GM23338 (cell line): Measurements from ENCODE around the gene STRBP. TPM values are rescaled to one million over a fixed set of nuclear protein-coding genes. Genes with fewer than 3 reads are reported as not detected.

ENCODE experiments used
- ATAC-seq: fragments of 200-7000 bp; cut with Tn5 transposase; 3 replicates; pipeline ENCODE4 v1.9.1; 2020
- DNase-seq: peaks from one replicate; pipeline ENCODE4 v3.0.0-alpha.2; 2015; ENCODE audit warnings: low spot score
- H2AFZ ChIP-seq: fragments of 200-600 bp; sonication (generic); 2 replicates; pipeline ENCODE4 v1.8.0; 2016; ENCODE audit warnings: antibody characterized with exemption, mild to moderate bottlenecking, moderate library complexity
- H3F3A ChIP-seq: fragments of 200-600 bp; sonication (generic); replicated peaks from 2 replicates; pipeline ENCODE4 v1.8.0; 2017; ENCODE audit warnings: antibody characterized with exemption, mixed run types, low read depth
- H3K27ac ChIP-seq: fragments of 200-600 bp; sonication (generic); 2 replicates; pipeline ENCODE4 v1.6.1; 2016; ENCODE audit warnings: low read depth
- H3K27me3 ChIP-seq: fragments of 200-600 bp; sonication (generic); 2 replicates; pipeline ENCODE4 v1.8.0; 2016; ENCODE audit warnings: mild to moderate bottlenecking, mixed run types, moderate library complexity; ENCODE audit not compliant: insufficient read depth
- H3K36me3 ChIP-seq: fragments of 200-600 bp; sonication (generic); 2 replicates; pipeline ENCODE4 v1.8.0; 2016; ENCODE audit warnings: mild to moderate bottlenecking; ENCODE audit not compliant: insufficient read depth
- H3K4me1 ChIP-seq: fragments of 200-600 bp; sonication (generic); 2 replicates; pipeline ENCODE4 v1.8.0; 2016; ENCODE audit warnings: mild to moderate bottlenecking, moderate library complexity; ENCODE audit not compliant: insufficient read depth
- H3K4me2 ChIP-seq: fragments of 200-600 bp; sonication (generic); 2 replicates; pipeline ENCODE4 v1.7.1; 2017; ENCODE audit warnings: mixed run types
- H3K4me3 ChIP-seq: fragments of 200-600 bp; sonication (generic); 2 replicates; pipeline ENCODE4 v1.6.1; 2016; ENCODE audit warnings: mixed run types
- H3K79me2 ChIP-seq: fragments of 200-600 bp; sonication (generic); replicated peaks from 2 replicates; pipeline ENCODE4 v1.8.0; 2017; ENCODE audit warnings: mild to moderate bottlenecking; ENCODE audit not compliant: insufficient read depth
- H3K9me2 ChIP-seq: fragments of 200-600 bp; sonication (generic); 2 replicates; pipeline ENCODE4 v1.8.0; 2017; ENCODE audit not compliant: insufficient read depth
- H4K20me1 ChIP-seq: fragments of 200-600 bp; sonication (generic); replicated peaks from 2 replicates; pipeline ENCODE4 v1.8.0; 2017; ENCODE audit warnings: mild to moderate bottlenecking; ENCODE audit not compliant: insufficient read depth
- H3K27ac Mint-ChIP-seq: 2 replicates; pipeline ENCODE4 v1.8.0; 2020; ENCODE audit warnings: inconsistent platforms, mild to moderate bottlenecking, moderate library complexity, mixed read lengths
- H3K27me3 Mint-ChIP-seq: 3 replicates; pipeline ENCODE4 v1.8.0; 2022; ENCODE audit warnings: low read depth, mild to moderate bottlenecking, moderate library complexity, mixed read lengths, inconsistent platforms; ENCODE audit not compliant: insufficient read depth, poor library complexity
- H3K36me3 Mint-ChIP-seq: 3 replicates; pipeline ENCODE4 v1.8.0; 2021; ENCODE audit warnings: low read depth, mild to moderate bottlenecking, inconsistent platforms, moderate library complexity, mixed read lengths
- H3K4me1 Mint-ChIP-seq: 3 replicates; pipeline ENCODE4 v1.8.0; 2020; ENCODE audit warnings: mild to moderate bottlenecking, inconsistent platforms, mixed read lengths
- H3K4me3 Mint-ChIP-seq: 3 replicates; pipeline ENCODE4 v1.8.0; 2021; ENCODE audit warnings: moderate library complexity, mild to moderate bottlenecking, inconsistent platforms, mixed read lengths
- H3K9me3 Mint-ChIP-seq: 3 replicates; pipeline ENCODE4 v1.8.0; 2020; ENCODE audit warnings: moderate library complexity, mild to moderate bottlenecking, inconsistent platforms, mixed read lengths
- CREB1 ChIP-seq: fragments of 250-450 bp; sonication (Bioruptor Pico); IDR thresholded peaks from 2 replicates; pipeline ENCODE4 v1.5.0; 2020; ENCODE audit warnings: low read depth, mild to moderate bottlenecking, moderate library complexity
- CTCF ChIP-seq, 2 experiments: fragments of 200-600 bp in 1 of 2; sonication (generic) in 1 of 2; conservative IDR thresholded peaks; 2 replicates each; pipeline versions ENCODE4 v1.5.1 to v1.6.1; 2016 to 2017; ENCODE audit warnings: antibody characterized with exemption in 2 of 2, low read depth in 2 of 2, mild to moderate bottlenecking in 2 of 2, moderate library complexity in 1 of 2
- ETS1 ChIP-seq: IDR thresholded peaks from 2 replicates; pipeline ENCODE4 v1.6.1; 2016; ENCODE audit warnings: antibody characterized with exemption
- EZH2 ChIP-seq: fragments of 200-600 bp; sonication (generic); IDR thresholded peaks from one replicate; pipeline ENCODE4 v1.8.0; 2017; ENCODE audit warnings: antibody characterized with exemption, mild to moderate bottlenecking, low read depth; ENCODE audit not compliant: unreplicated experiment
- EZH2phosphoT487 ChIP-seq: fragments of 200-600 bp; sonication (generic); IDR thresholded peaks from one replicate; pipeline ENCODE4 v1.8.1; 2018; ENCODE audit warnings: antibody characterized with exemption; ENCODE audit not compliant: unreplicated experiment
- JUNB ChIP-seq: IDR thresholded peaks from one replicate; pipeline ENCODE4 v1.6.1; 2016; ENCODE audit warnings: antibody characterized with exemption; ENCODE audit not compliant: unreplicated experiment
- NANOG ChIP-seq: IDR thresholded peaks from 2 replicates; pipeline ENCODE4 v1.6.1; 2016; ENCODE audit warnings: antibody characterized with exemption, borderline replicate concordance
- POLR2AphosphoS5 ChIP-seq: IDR thresholded peaks from 2 replicates; pipeline ENCODE4 v1.6.1; 2016; ENCODE audit warnings: antibody characterized with exemption, low read depth
- REST ChIP-seq: IDR thresholded peaks from one replicate; pipeline ENCODE4 v1.6.1; 2018; ENCODE audit warnings: antibody characterized with exemption; ENCODE audit not compliant: unreplicated experiment
- STAT1 ChIP-seq: IDR thresholded peaks from one replicate; pipeline ENCODE4 v1.6.1; 2016; ENCODE audit warnings: antibody characterized with exemption; ENCODE audit not compliant: unreplicated experiment
- ZNF114 ChIP-seq: fragments of 250-450 bp; sonication (Bioruptor Pico); IDR thresholded peaks from 2 replicates; pipeline ENCODE4 v1.5.0; 2020; ENCODE audit warnings: mild to moderate bottlenecking, moderate library complexity
- ZNF331 ChIP-seq: fragments of 250-450 bp; sonication (Bioruptor Pico); IDR thresholded peaks from 2 replicates; pipeline ENCODE4 v1.5.0; 2020; ENCODE audit warnings: low read depth, mild to moderate bottlenecking, moderate library complexity
- ZNF462 ChIP-seq: fragments of 250-450 bp; sonication (Bioruptor Pico); IDR thresholded peaks from 2 replicates; pipeline ENCODE4 v1.5.0; 2020; ENCODE audit warnings: mild to moderate bottlenecking, moderate library complexity
- polyA plus RNA-seq: library from polyadenylated mRNA; unstranded; fragments of >200 nt; fragmentation: Nextera tagmentation; extraction: Ambion mirVana; gene quantifications from 2 replicates; pipeline ENCODE4 v1.2.1, GENCODE V29; 2016
- total RNA-seq: library from RNA; depleted of rRNA; stranded (reverse); fragments of >200 nt; shearing (Covaris generic); gene quantifications from 2 replicates; pipeline ENCODE4 v1.2.3, GENCODE V29; 2014

Gene STRBP
- total and polyA plus RNA-seq, 2 experiments from 2014 or later = 80.5 to 116 TPM

GRCh38 chr9:123093141-123093540 lies 175.2 kb downstream of the STRBP start:
- no peaks in the 10 kb centered on the region; the same call in 1 of the 2 replicates for H4K20me1 ChIP-seq
- Mint-ChIP-seq H3K4me3 (no peak overlapping the region), H3K9me3 (no peaks in the 10 kb centered on the region), H3K27me3 (no peaks in the 10 kb centered on the region), H3K36me3 (peaks cover 70% of the 10 kb centered on the region), H3K27ac (no peak overlapping the region), H3K4me1 (peaks cover 23% of the 10 kb centered on the region)
- H3F3A ChIP-seq = no peaks in the 10 kb centered on the region
- peak overlapping the region; percentile 18; the same call in 1 of the 2 replicates for H3K27ac ChIP-seq
- no peaks in the 10 kb centered on the region for H3K27me3 ChIP-seq
- H3K4me2 ChIP-seq = no peak overlapping the region
- peaks cover 14% of the 10 kb centered on the region for H3K4me1 ChIP-seq
- H3K36me3 ChIP-seq = peaks cover 15% of the 10 kb centered on the region; the same call in 1 of the 2 replicates
- H3K4me3 ChIP-seq = no peak overlapping the region
- no peak for TF ChIP-seq REST
- no peak for TF ChIP-seq ZNF462 (CRISPR knock-in tag)
- no peak for TF ChIP-seq EZH2
- TF ChIP-seq STAT1 = no peak
- no peak for TF ChIP-seq EZH2phosphoT487
- TF ChIP-seq ETS1 = no peak
- TF ChIP-seq CREB1 (CRISPR knock-in tag) = no peak
- no peak for TF ChIP-seq JUNB
- no peak for TF ChIP-seq NANOG
- TF ChIP-seq CTCF (conservative IDR thresholded peaks at IDR 0.05; ENCODE audit: low read depth in 2 of 2) = no peak
- no peak for TF ChIP-seq ZNF114
- no peak for TF ChIP-seq ZNF331 (CRISPR knock-in tag)
- TF ChIP-seq POLR2AphosphoS5 = no peak
- no peaks in the 10 kb centered on the region for H3K9me2 ChIP-seq
- no peak overlapping the region for H2AFZ ChIP-seq
- no peaks in the 10 kb centered on the region for H3K79me2 ChIP-seq
- no peak for DNase-seq
- no peak for ATAC-seq
